SK-N-MC (cell line): Measurements from ENCODE around the gene DVL1.

ENCODE experiments used
- EZH2 ChIP-seq: fragments of 200-600 bp; sonication (generic); IDR thresholded peaks from one replicate; pipeline ENCODE4 v1.6.1; 2017; ENCODE audit warnings: antibody characterized with exemption
- FOXP2 ChIP-seq: optimal IDR thresholded peaks from 2 replicates; pipeline ENCODE3; 2011; ENCODE audit warnings: mild to moderate bottlenecking, moderate library complexity; ENCODE audit not compliant: insufficient read depth; ENCODE audit errors: extremely low read length, control extremely low read depth
- POLR2AphosphoS5 ChIP-seq: IDR thresholded peaks from 2 replicates; pipeline ENCODE4 v1.6.1; 2012; ENCODE audit warnings: mild to moderate bottlenecking, low read depth, low read length, borderline replicate concordance

DNA sequence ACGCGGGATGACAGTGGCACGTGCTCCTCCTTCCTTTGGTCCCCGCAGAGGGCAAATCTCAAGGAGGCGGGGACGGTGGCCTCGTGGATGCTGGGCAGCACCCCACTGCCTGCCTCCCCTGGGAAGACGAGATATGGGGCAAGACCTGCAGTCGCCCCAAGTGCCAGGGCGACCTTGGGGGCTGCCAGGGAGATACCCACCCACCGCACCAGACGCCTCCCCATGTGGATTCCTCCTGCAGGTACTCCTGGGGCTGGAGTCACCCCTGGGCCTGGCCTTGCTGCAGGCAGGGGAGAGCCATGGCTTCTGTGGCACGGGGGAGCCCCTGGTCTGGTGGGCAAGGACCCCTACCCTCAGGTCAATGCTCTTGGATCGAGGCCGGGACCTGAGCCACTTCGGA lies 31.6 kb upstream of the DVL1 start:
- TF ChIP-seq POLR2AphosphoS5 = no peak
- TF ChIP-seq EZH2 = no peak
- no peak for TF ChIP-seq FOXP2
